Uterus (tissue), 2 donors: Measurements from ENCODE around the gene SLC35G4.

Source experiments
- CTCF ChIP-seq, 4 experiments: fragments of 200-600 bp in 2 of 4; fragments of 450-650 bp in 2 of 4; sonication (generic) in 2 of 4; IDR thresholded peaks; one replicate each; pipeline ENCODE4 v1.5.1; 2016 to 2019; ENCODE audit warnings: antibody characterized with exemption in 4 of 4, mild to moderate bottlenecking in 2 of 4, moderate library complexity in 1 of 4
- POLR2A ChIP-seq, 2 donors: fragments of 450-650 bp; IDR thresholded peaks; one replicate each; pipeline ENCODE4 v1.6.1; 2016; ENCODE audit warnings: antibody characterized with exemption in 2 of 2, mild to moderate bottlenecking in 1 of 2, moderate library complexity in 1 of 2

- no peak for TF ChIP-seq CTCF (IDR thresholded peaks at IDR 0.05)
- no peak for TF ChIP-seq POLR2A (IDR thresholded peaks at IDR 0.05)
These were observed 40.4 kb downstream of the SLC35G4 start for GRCh38 chr18:11649839-11650238.
